B cell (primary cell): ENCODE results near the gene SYNPO. TPM values are rescaled to one million over a fixed set of nuclear protein-coding genes. Genes with fewer than 3 reads are reported as not detected.

Source experiments
- ATAC-seq: fragments of 200-7000 bp; cut with Tn5 transposase; one replicate; pipeline ENCODE4 v1.10.0; 2021; ENCODE audit warnings: low read depth, mild to moderate bottlenecking, moderate number of reproducible peaks, moderate library complexity
- CTCF ChIA-PET: fragments of 350-600 bp; sonication (Branson Sonifier 250); formaldehyde crosslinking; loops from one replicate; lab custom pipeline; 2021; ENCODE audit warnings: antibody characterized with exemption, inconsistent platforms; lab: Charles Lee
- POLR2A ChIA-PET: fragments of 350-600 bp; sonication (Branson Sonifier 250); formaldehyde crosslinking; loops from one replicate; lab custom pipeline; 2021; ENCODE audit warnings: antibody characterized with exemption; lab: Charles Lee
- DNase-seq: peaks from one replicate; pipeline ENCODE4 v3.0.0; 2013
- H2AFZ ChIP-seq: 2 replicates; pipeline ENCODE4 v1.6.1; 2012; ENCODE audit warnings: mild to moderate bottlenecking, low read depth, low read length; ENCODE audit not compliant: insufficient read depth, poor library complexity, severe bottlenecking
- H3K27ac ChIP-seq, 2 donors: 1 replicate in 1 of 2; 2 replicates in 1 of 2; pipeline ENCODE4 v1.5.1; 2012 to 2013; ENCODE audit warnings: low read length in 2 of 2, mild to moderate bottlenecking in 2 of 2, moderate library complexity in 1 of 2
- H3K27me3 ChIP-seq, 4 experiments: fragments of 200-600 bp in 1 of 4; sonication (generic) in 1 of 4; replicated peaks in 1 of 4; 1 replicate in 2 of 4; 2 replicates in 2 of 4; pipeline versions ENCODE4 v1.6.1 to v1.7.0; 2013 to 2016; ENCODE audit warnings: low read length in 3 of 4, mild to moderate bottlenecking in 2 of 4, mixed read lengths in 1 of 4, moderate library complexity in 1 of 4; ENCODE audit not compliant: insufficient read depth in 4 of 4, control insufficient read depth in 3 of 4; ENCODE audit errors: control extremely low read depth in 1 of 4
- H3K36me3 ChIP-seq, 2 experiments: replicated peaks in 1 of 2; 1 replicate in 1 of 2; 2 replicates in 1 of 2; pipeline versions ENCODE4 v1.6.1 to v1.7.1; 2013; ENCODE audit warnings: low read length in 1 of 2; ENCODE audit not compliant: insufficient read depth in 2 of 2, control insufficient read depth in 1 of 2; ENCODE audit errors: control extremely low read depth in 1 of 2, extremely low read depth in 1 of 2
- H3K4me1 ChIP-seq, 2 donors: fragments of 200-600 bp in 1 of 2; sonication (generic) in 1 of 2; 1 replicate in 1 of 2; 2 replicates in 1 of 2; pipeline versions ENCODE4 v1.5.1 to v1.6.1; 2013 to 2017; ENCODE audit warnings: low read length in 2 of 2; ENCODE audit not compliant: control insufficient read depth in 2 of 2, insufficient read depth in 2 of 2
- H3K4me2 ChIP-seq: replicated peaks from 2 replicates; pipeline ENCODE3; 2012; ENCODE audit warnings: mild to moderate bottlenecking, low read depth, low read length; ENCODE audit not compliant: poor library complexity, severe bottlenecking
- H3K4me3 ChIP-seq, 5 experiments: fragments of 200-600 bp in 1 of 5; sonication (generic) in 1 of 5; 1 replicate in 3 of 5; 2 replicates in 2 of 5; pipeline versions ENCODE4 v1.5.1 to v1.7.0; 2011 to 2016; ENCODE audit warnings: low read length in 4 of 5, mild to moderate bottlenecking in 4 of 5, low read depth in 2 of 5, control low read depth in 1 of 5, moderate library complexity in 1 of 5; ENCODE audit not compliant: insufficient read depth in 1 of 5; ENCODE audit errors: control extremely low read depth in 1 of 5, extremely low read depth in 1 of 5
- H3K79me2 ChIP-seq: fragments of 200-600 bp; sonication (generic); one replicate; pipeline ENCODE4 v1.6.0; 2016; ENCODE audit warnings: low read length; ENCODE audit not compliant: control insufficient read depth, insufficient read depth
- H3K9ac ChIP-seq: fragments of 200-600 bp; sonication (generic); 2 replicates; pipeline ENCODE4 v1.6.1; 2017; ENCODE audit warnings: mild to moderate bottlenecking, low read length, moderate library complexity
- H3K9me3 ChIP-seq, 3 donors: one replicate each; pipeline versions ENCODE4 v1.6.1 to v1.7.1; 2013; ENCODE audit warnings: low read length in 2 of 3; ENCODE audit not compliant: control insufficient read depth in 2 of 3, insufficient read depth in 1 of 3; ENCODE audit errors: control extremely low read depth in 1 of 3
- H4K20me1 ChIP-seq: 2 replicates; pipeline ENCODE4 v1.6.0; 2012; ENCODE audit warnings: mild to moderate bottlenecking, low read length; ENCODE audit not compliant: insufficient read depth, control insufficient read depth, poor library complexity, severe bottlenecking
- H3K27ac Mint-ChIP-seq: one replicate; pipeline ENCODE4 v1.8.0; 2021; ENCODE audit warnings: mixed read lengths
- H3K27me3 Mint-ChIP-seq: one replicate; pipeline ENCODE4 v1.8.0; 2021; ENCODE audit warnings: mixed read lengths
- H3K4me1 Mint-ChIP-seq: one replicate; pipeline ENCODE4 v1.8.0; 2021; ENCODE audit warnings: mixed read lengths
- H3K4me3 Mint-ChIP-seq: one replicate; pipeline ENCODE4 v1.8.0; 2021; ENCODE audit warnings: mixed read lengths
- H3K9me3 Mint-ChIP-seq: one replicate; pipeline ENCODE4 v1.8.0; 2022; ENCODE audit warnings: mixed read lengths; ENCODE audit not compliant: insufficient read depth
- CTCF ChIP-seq: fragments of 200-600 bp; IDR thresholded peaks from one replicate; pipeline ENCODE4 v1.8.0; 2022; ENCODE audit warnings: antibody characterized with exemption, mild to moderate bottlenecking
- EZH2 ChIP-seq: IDR thresholded peaks from 2 replicates; pipeline ENCODE4 v1.6.1; 2012; ENCODE audit warnings: borderline replicate concordance, low read depth, mild to moderate bottlenecking, moderate library complexity, low read length; ENCODE audit not compliant: insufficient read depth, poor library complexity, severe bottlenecking
- WGBS: methylation state at CpG from one replicate; pipeline ENCODE4 v1.1.5; 2013; ENCODE audit warnings: missing lambda C conversion rate; ENCODE audit not compliant: insufficient coverage; 5-methylcytosine and 5-hydroxymethylcytosine counted together
- intact Hi-C: fragments of 100-400 bp; cut with micrococcal nuclease; formaldehyde crosslinking; loops from one replicate; pipeline ENCODE4 v1.10.0; 2022
- polyA plus RNA-seq: library from polyadenylated mRNA; depleted of rRNA; stranded (reverse); fragments of >200 nt; gene quantifications from 2 replicates; pipeline ENCODE4 v1.2.3, GENCODE V29; 2012
- total RNA-seq, 2 donors: library from RNA; stranded (reverse); fragments of 120-200 nt in 1 of 2; gene quantifications; 1 replicate in 1 of 2; 2 replicates in 1 of 2; pipeline versions ENCODE4 v1.2.3 to v1.2.4, GENCODE V29; 2013 to 2022

SYNPO gene
- total and polyA plus RNA-seq, 2 donors (not counting 1 experiment from before 2014, with no cell fraction given) = 13.2 to 16.8 TPM

GRCh38 chr5:150644058-150644457 lies 3.6 kb downstream of the SYNPO start:
- CTCF ChIA-PET = interaction anchor here (1.2 kb wide), 1 partner anchor 32 kb away, joined by 4 read pairs; no protein-coding TSS in a partner anchor
- H3K27me3 Mint-ChIP-seq = no peaks in the 10 kb centered on the region
- DNase-seq (no peak), ATAC-seq (no peak)
- H3K4me3 ChIP-seq = no peak overlapping the region
- no peak overlapping the region for H3K9ac ChIP-seq
- H2AFZ ChIP-seq = no peak overlapping the region
- no peaks in the 10 kb centered on the region for H3K4me1 ChIP-seq
- peaks cover 8% of the 10 kb centered on the region for H4K20me1 ChIP-seq
- no peaks in the 10 kb centered on the region for H3K9me3 ChIP-seq
- H3K4me2 ChIP-seq = no peak overlapping the region
- peaks cover 0 to 12% of the 10 kb centered on the region in 2 experiments for H3K36me3 ChIP-seq
- intact Hi-C loops = no loop called here
- H3K79me2 ChIP-seq = no peaks in the 10 kb centered on the region
- no peak overlapping the region for H3K27ac Mint-ChIP-seq
- H3K9me3 Mint-ChIP-seq = no peaks in the 10 kb centered on the region
- TF ChIP-seq EZH2 (no peak), CTCF (no peak)
- no peak overlapping the region for H3K4me3 Mint-ChIP-seq
- 86% methylated on average over 5 of the region's 5 CpGs for WGBS
- H3K27ac ChIP-seq = no peak overlapping the region
- no peaks in the 10 kb centered on the region for H3K4me1 Mint-ChIP-seq
- H3K27me3 ChIP-seq = no peaks in the 10 kb centered on the region
- POLR2A ChIA-PET = interaction anchor here (0.7 kb wide), 1 partner anchor 32 kb away, joined by 13 read pairs; no protein-coding TSS in a partner anchor

- POLR2A ChIA-PET = interaction anchor here (0.7 kb wide), 1 partner anchor 32 kb away, joined by 13 read pairs; no protein-coding TSS in a partner anchor
- no peak overlapping the region for H3K9ac ChIP-seq
- Mint-ChIP-seq H3K27me3 (no peaks in the 10 kb centered on the region), H3K4me3 (no peak overlapping the region), H3K9me3 (no peaks in the 10 kb centered on the region), H3K4me1 (no peaks in the 10 kb centered on the region), H3K27ac (no peak overlapping the region)
- peaks cover 8% of the 10 kb centered on the region for H4K20me1 ChIP-seq
- no peaks in the 10 kb centered on the region for H3K4me1 ChIP-seq
- DNase-seq (no peak), ATAC-seq (no peak)
- TF ChIP-seq CTCF = no peak
- no peak for TF ChIP-seq EZH2
- no peak overlapping the region for H3K4me2 ChIP-seq
- intact Hi-C loops = no loop called here
- 86% methylated on average over 1 of the region's 2 CpGs for WGBS
- no peaks in the 10 kb centered on the region for H3K27me3 ChIP-seq
- no peaks in the 10 kb centered on the region for H3K9me3 ChIP-seq
- no peak overlapping the region for H3K4me3 ChIP-seq
- no peak overlapping the region for H3K27ac ChIP-seq
- CTCF ChIA-PET = interaction anchor here (1.2 kb wide), 1 partner anchor 32 kb away, joined by 4 read pairs; no protein-coding TSS in a partner anchor
- no peak overlapping the region for H2AFZ ChIP-seq
- H3K36me3 ChIP-seq = peaks cover 0 to 16% of the 10 kb centered on the region in 2 experiments
- H3K79me2 ChIP-seq = no peaks in the 10 kb centered on the region
These were observed 4.1 kb downstream of the SYNPO start for GRCh38 chr5:150644514-150644913.
